ENCODE measurements around the gene TRNT1. TPM values are rescaled to one million over a fixed set of nuclear protein-coding genes. Genes with fewer than 3 reads are reported as not detected.

TRNT1 gene
- total RNA-seq, 2 experiments from 2014 or later = 25.8 to 30.7 TPM

DNA sequence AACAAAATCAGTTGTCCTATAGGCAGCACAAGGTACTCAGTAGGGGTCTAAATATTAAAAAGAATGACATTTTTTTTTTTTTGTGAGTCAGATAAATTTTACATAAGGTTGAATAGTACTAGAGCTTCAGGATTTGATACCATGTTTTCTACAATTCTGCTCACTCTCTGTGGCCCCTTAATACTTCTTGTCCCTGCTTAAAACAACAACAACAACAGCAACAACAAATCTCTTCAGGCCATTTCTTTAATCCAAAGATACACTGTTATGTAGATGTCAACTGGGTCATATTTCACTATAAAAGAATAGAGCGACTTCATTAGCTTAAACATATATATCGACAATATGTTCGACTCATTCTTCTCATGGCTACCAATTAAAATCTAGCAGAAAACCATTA is 19.6 kb upstream of the TRNT1 start:
- CTCF ChIA-PET = no interaction called here
- POLR2A ChIA-PET = no interaction called here
- Histone ChIP-seq H3K4me1 (ENCODE audit: insufficient read depth, low read length) (peaks cover 9% of the 10 kb centered on the region), H3K36me3 (ENCODE audit: insufficient read depth, low read length) (no peaks in the 10 kb centered on the region), H3K27ac (ENCODE audit: low read depth in 1 of 2, low read length in 2 of 2) (no peak overlapping the region), H3K9me3 (ENCODE audit: control insufficient read depth in 1 of 2, insufficient read depth in 1 of 2, low read length in 2 of 2) (no peaks in the 10 kb centered on the region), H3K4me3 (ENCODE audit: low read length) (no peak overlapping the region), H3K27me3 (ENCODE audit: control insufficient read depth in 1 of 2, insufficient read depth in 2 of 2, low read length in 2 of 2) (no peaks in the 10 kb centered on the region)
- peaks cover 16% of the 10 kb centered on the region for H3K4me1 Mint-ChIP-seq (ENCODE audit: low read depth)
- no peak overlapping the region for H3K4me3 Mint-ChIP-seq
- ATAC-seq (ENCODE audit: poor library complexity) (no peak), DNase-seq (no peak)
- peaks cover 15% of the 10 kb centered on the region for H3K27me3 Mint-ChIP-seq
- intact Hi-C loops (cut with DNase I, micrococcal nuclease) = no loop called here
- no peaks in the 10 kb centered on the region for H3K9me3 Mint-ChIP-seq
- H3K36me3 Mint-ChIP-seq (ENCODE audit: low read depth) = no peaks in the 10 kb centered on the region
- TF ChIP-seq, protein P1, sequence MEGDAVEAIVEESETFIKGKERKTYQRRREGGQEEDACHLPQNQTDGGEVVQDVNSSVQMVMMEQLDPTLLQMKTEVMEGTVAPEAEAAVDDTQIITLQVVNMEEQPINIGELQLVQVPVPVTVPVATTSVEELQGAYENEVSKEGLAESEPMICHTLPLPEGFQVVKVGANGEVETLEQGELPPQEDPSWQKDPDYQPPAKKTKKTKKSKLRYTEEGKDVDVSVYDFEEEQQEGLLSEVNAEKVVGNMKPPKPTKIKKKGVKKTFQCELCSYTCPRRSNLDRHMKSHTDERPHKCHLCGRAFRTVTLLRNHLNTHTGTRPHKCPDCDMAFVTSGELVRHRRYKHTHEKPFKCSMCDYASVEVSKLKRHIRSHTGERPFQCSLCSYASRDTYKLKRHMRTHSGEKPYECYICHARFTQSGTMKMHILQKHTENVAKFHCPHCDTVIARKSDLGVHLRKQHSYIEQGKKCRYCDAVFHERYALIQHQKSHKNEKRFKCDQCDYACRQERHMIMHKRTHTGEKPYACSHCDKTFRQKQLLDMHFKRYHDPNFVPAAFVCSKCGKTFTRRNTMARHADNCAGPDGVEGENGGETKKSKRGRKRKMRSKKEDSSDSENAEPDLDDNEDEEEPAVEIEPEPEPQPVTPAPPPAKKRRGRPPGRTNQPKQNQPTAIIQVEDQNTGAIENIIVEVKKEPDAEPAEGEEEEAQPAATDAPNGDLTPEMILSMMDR (IDR thresholded peaks at IDR 0.05) = no peak
- no peak overlapping the region for H3K27ac Mint-ChIP-seq

DNA sequence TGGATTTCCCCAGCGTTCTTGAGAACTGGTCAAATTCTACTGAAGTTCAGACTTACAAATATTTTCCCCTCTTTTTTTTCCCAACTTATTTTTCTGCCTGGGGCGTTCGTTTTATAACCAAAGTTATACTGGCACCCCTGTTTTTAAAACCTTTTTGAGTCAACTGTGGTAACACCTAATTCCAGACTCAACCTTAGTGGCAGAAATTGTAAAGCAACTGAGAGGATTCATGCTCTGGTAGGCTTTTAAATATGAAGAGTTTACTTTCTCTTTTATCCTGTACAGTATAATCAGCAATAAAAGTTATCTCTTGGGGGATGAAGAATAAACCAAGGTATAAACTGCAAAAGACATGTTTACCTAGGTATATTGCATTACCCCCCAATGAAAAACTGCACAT is 18.9 kb upstream of the TRNT1 start:
- DNase-seq (no peak), ATAC-seq (ENCODE audit: poor library complexity) (no peak)
- Histone ChIP-seq H3K36me3 (ENCODE audit: insufficient read depth, low read length) (no peaks in the 10 kb centered on the region), H3K4me1 (ENCODE audit: insufficient read depth, low read length) (peaks cover 9% of the 10 kb centered on the region), H3K27ac (ENCODE audit: low read depth in 1 of 2, low read length in 2 of 2) (no peak overlapping the region), H3K27me3 (ENCODE audit: control insufficient read depth in 1 of 2, insufficient read depth in 2 of 2, low read length in 2 of 2) (no peaks in the 10 kb centered on the region), H3K9me3 (ENCODE audit: control insufficient read depth in 1 of 2, insufficient read depth in 1 of 2, low read length in 2 of 2) (no peaks in the 10 kb centered on the region), H3K4me3 (ENCODE audit: low read length) (no peak overlapping the region)
- H3K36me3 Mint-ChIP-seq (ENCODE audit: low read depth) = no peaks in the 10 kb centered on the region
- TF ChIP-seq, protein P1 (IDR thresholded peaks at IDR 0.05) = no peak
- no peaks in the 10 kb centered on the region for H3K9me3 Mint-ChIP-seq
- peaks cover 16% of the 10 kb centered on the region for H3K4me1 Mint-ChIP-seq (ENCODE audit: low read depth)
- no peak overlapping the region for H3K27ac Mint-ChIP-seq
- POLR2A ChIA-PET = no interaction called here
- intact Hi-C loops (cut with DNase I, micrococcal nuclease) = no loop called here
- peaks cover 15% of the 10 kb centered on the region for H3K27me3 Mint-ChIP-seq
- no peak overlapping the region for H3K4me3 Mint-ChIP-seq
- CTCF ChIA-PET = no interaction called here

DNA sequence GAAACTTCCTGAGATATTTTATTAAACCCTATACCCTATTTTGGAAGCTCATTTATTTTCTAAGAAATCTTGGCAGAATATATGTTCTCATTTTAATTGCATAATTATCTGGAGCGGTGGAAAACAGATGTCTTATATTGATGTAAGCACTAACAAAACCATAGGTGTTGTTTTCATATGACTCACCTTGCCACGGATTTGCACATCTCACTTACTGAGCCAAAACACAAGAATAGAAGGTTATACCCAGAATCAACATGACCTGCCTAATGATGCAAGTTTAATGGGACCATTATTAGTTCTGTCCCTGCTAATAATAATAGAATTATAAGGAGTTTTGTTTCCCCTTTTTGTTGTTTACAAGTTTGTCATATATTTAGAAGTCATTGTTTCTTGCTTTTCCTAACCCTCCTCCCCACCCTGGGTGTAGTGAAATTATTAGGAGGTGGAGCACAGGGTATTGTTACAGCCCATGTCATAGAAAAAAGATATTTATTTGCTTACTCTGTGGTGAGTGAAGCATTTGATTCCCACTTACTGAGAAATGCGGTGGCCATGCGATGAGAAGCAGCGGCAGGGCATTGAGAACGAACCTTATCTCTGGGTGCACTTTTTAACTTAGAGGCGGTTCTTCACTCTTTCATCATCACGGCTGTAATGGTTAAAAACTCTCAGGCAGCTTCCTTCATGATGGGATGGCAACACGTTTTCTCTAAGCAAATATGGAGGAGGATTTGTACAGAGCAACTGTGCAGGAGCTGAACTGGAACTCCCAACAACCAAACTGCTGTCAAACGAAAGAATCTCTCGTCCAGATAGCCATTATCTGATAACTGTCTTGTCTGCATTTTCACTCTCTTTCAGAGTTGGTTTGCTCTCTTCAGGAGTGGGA is 17.1 kb upstream of the TRNT1 start:
- H3K4me1 Mint-ChIP-seq (ENCODE audit: low read depth) = peaks cover 16% of the 10 kb centered on the region
- POLR2A ChIA-PET = no interaction called here
- no peaks in the 10 kb centered on the region for H3K36me3 Mint-ChIP-seq (ENCODE audit: low read depth)
- H3K4me1 ChIP-seq (ENCODE audit: insufficient read depth, low read length) = peaks cover 9% of the 10 kb centered on the region
- H3K27me3 ChIP-seq (ENCODE audit: control insufficient read depth in 1 of 2, insufficient read depth in 2 of 2, low read length in 2 of 2) = no peaks in the 10 kb centered on the region
- DNase-seq (peak in 3 of 14 experiments; percentile 29 to 42 (median 37)), ATAC-seq (ENCODE audit: poor library complexity) (no peak)
- H3K27ac Mint-ChIP-seq = peak overlapping the region; percentile 84
- peak overlapping the region; percentile 68 for H3K4me3 Mint-ChIP-seq
- H3K36me3 ChIP-seq (ENCODE audit: insufficient read depth, low read length) = no peaks in the 10 kb centered on the region
- peak overlapping the region; percentile 23 for H3K4me3 ChIP-seq (ENCODE audit: low read length)
- peak overlapping the region in 1 of 2 donors; percentile 82 for H3K27ac ChIP-seq (ENCODE audit: low read depth in 1 of 2, low read length in 2 of 2)
- no peaks in the 10 kb centered on the region for H3K9me3 ChIP-seq (ENCODE audit: control insufficient read depth in 1 of 2, insufficient read depth in 1 of 2, low read length in 2 of 2)
- intact Hi-C loops (cut with DNase I, micrococcal nuclease) = no loop called here
- peaks cover 15% of the 10 kb centered on the region for H3K27me3 Mint-ChIP-seq
- no peaks in the 10 kb centered on the region for H3K9me3 Mint-ChIP-seq
- CTCF ChIA-PET = no interaction called here
- TF ChIP-seq, protein P1 (IDR thresholded peaks at IDR 0.05) = no peak

All from CD4-positive, alpha-beta T cell (primary cell).